HEK293T (cell line): ENCODE results near the gene STYXL1.

Experiments
- CTCF ChIA-PET: fragments of 350-600 bp; formaldehyde crosslinking; extraction: SDS; loops from one replicate; lab custom pipeline; 2021; ENCODE audit warnings: antibody characterized with exemption, inconsistent platforms; lab: Yijun Ruan, JAX
- POLR2A ChIA-PET: fragments of 350-600 bp; formaldehyde crosslinking; extraction: SDS; loops from one replicate; lab custom pipeline; 2020; ENCODE audit warnings: antibody characterized with exemption, inconsistent platforms; lab: Yijun Ruan, JAX
- DNase-seq: peaks from one replicate; pipeline ENCODE4 v3.0.0; 2012; ENCODE audit warnings: mixed read lengths; ENCODE audit errors: extremely low spot score
- ARNT ChIP-seq: fragments of 450-650 bp; IDR thresholded peaks from 2 replicates; pipeline ENCODE4 v1.6.1; 2017; ENCODE audit warnings: mild to moderate bottlenecking
- BHLHE40 ChIP-seq: fragments of 450-650 bp; IDR thresholded peaks from 2 replicates; pipeline ENCODE4 v1.6.1; 2016; ENCODE audit warnings: mild to moderate bottlenecking, moderate library complexity, borderline replicate concordance
- CTBP1 ChIP-seq: fragments of 450-650 bp; IDR thresholded peaks from 2 replicates; pipeline ENCODE4 v1.6.1; 2016; ENCODE audit warnings: borderline replicate concordance
- ELF4 ChIP-seq: fragments of 450-650 bp; IDR thresholded peaks from 2 replicates; pipeline ENCODE4 v1.6.1; 2017; ENCODE audit warnings: antibody characterized with exemption
- FOXA1 ChIP-seq: fragments of 450-650 bp; IDR thresholded peaks from 2 replicates; pipeline ENCODE4 v1.6.1; 2016; ENCODE audit warnings: mild to moderate bottlenecking
- FOXK2 ChIP-seq: fragments of 450-650 bp; IDR thresholded peaks from 2 replicates; pipeline ENCODE4 v1.6.1; 2016; ENCODE audit warnings: mild to moderate bottlenecking
- FOXM1 ChIP-seq: fragments of 450-650 bp; IDR thresholded peaks from 2 replicates; pipeline ENCODE4 v1.6.1; 2017; ENCODE audit warnings: mild to moderate bottlenecking, borderline replicate concordance
- HDGF ChIP-seq: fragments of 450-650 bp; IDR thresholded peaks from 2 replicates; pipeline ENCODE4 v1.6.1; 2017; ENCODE audit warnings: antibody characterized with exemption, borderline replicate concordance
- L3MBTL2 ChIP-seq: fragments of 450-650 bp; conservative IDR thresholded peaks from 2 replicates; pipeline ENCODE4 v1.6.1; 2016; ENCODE audit warnings: mild to moderate bottlenecking
- LEF1 ChIP-seq: fragments of 450-650 bp; IDR thresholded peaks from 2 replicates; pipeline ENCODE4 v1.6.1; 2017; ENCODE audit warnings: mild to moderate bottlenecking, borderline replicate concordance
- NFRKB ChIP-seq: fragments of 450-650 bp; IDR thresholded peaks from 2 replicates; pipeline ENCODE4 v1.6.1; 2016; ENCODE audit warnings: mild to moderate bottlenecking, moderate library complexity
- PKNOX1 ChIP-seq: fragments of 450-650 bp; IDR thresholded peaks from 2 replicates; pipeline ENCODE4 v1.6.1; 2016
- SP1 ChIP-seq: fragments of 450-650 bp; IDR thresholded peaks from 2 replicates; pipeline ENCODE4 v1.6.1; 2017
- SUZ12 ChIP-seq: fragments of 450-650 bp; IDR thresholded peaks from 2 replicates; pipeline ENCODE4 v1.6.1; 2016; ENCODE audit warnings: mild to moderate bottlenecking
- TARDBP ChIP-seq: fragments of 450-650 bp; IDR thresholded peaks from 2 replicates; pipeline ENCODE4 v1.6.1; 2016
- ZNF384 ChIP-seq: fragments of 450-650 bp; IDR thresholded peaks from 2 replicates; pipeline ENCODE4 v1.6.1; 2016

The STYXL1 gene

DNA sequence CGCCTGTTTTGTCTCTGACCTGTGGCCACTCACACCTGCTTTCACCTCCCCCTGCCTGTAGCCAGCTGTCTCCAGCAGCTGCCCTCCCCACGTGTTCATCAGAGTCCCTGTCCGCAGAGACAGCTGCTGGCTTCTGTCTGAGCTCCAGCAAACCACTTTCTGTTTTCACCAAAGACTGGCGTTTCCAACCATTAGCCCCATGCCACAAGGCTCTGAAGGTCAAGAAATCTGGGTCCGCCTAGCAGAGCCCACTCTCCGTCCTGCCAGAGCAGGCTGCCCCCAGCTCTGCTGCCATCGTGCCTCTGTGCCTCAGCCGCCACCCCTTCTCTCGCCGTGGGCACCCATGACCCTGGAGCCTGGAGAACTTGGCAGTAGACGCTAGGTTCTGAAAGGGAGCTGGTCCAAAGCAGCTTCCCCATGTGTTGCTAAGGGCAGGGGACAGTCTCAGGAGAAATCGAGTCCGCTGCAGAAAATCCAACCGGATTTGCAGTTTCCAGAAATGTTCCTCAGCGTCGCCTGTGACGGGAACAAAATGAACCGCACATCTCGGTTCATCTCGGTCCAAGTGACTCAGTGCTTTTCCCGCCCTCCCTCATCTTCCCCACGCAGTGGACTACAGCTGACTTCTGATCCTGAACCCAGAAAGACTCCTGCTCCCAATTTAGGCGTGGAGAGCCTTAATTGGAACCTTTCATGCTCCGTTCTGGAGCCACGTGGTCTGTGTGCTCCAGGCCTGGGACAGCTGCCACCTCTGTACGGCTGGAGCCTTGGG is 81.4 kb downstream of the STYXL1 start:
- no peak for DNase-seq
- CTCF ChIA-PET, result no interaction called here
- POLR2A ChIA-PET, result interaction anchor here (1.5 kb wide), 1 partner anchor 9 kb away, joined by 4 read pairs; no protein-coding TSS in a partner anchor
- TF ChIP-seq NFRKB, result no peak

DNA sequence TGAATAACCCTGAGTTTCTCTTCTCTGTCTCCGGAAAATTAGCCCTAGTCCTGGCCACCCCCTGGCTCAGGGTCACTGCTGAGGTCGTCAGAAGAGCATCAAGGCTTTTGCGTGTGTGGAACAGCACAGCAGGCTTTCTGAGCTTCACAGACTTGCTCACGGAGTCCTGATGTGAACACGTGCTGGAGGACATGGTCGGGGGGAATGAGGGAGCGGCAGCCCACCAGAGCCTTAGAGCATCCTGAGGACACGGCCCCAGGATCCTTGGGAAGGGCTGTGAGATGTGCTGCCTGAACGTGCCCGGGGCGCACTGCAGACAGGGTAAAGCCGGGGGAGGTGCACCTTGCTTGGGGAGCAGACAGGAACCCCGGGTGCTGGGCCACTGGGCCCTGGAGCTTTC is 82.2 kb downstream of the STYXL1 start:
- no peak for TF ChIP-seq L3MBTL2
- no peak for TF ChIP-seq SP1
- no peak for TF ChIP-seq ZNF384
- TF ChIP-seq TARDBP, result no peak
- no peak for TF ChIP-seq CTBP1
- no peak for TF ChIP-seq ELF4
- no peak for TF ChIP-seq FOXA1
- TF ChIP-seq BHLHE40, result no peak
- TF ChIP-seq NFRKB, result no peak
- TF ChIP-seq LEF1, result no peak
- no peak for TF ChIP-seq PKNOX1
- ChIA-PET POLR2A (interaction anchor here (1.5 kb wide), 1 partner anchor 10 kb away, joined by 4 read pairs; no protein-coding TSS in a partner anchor), CTCF (no interaction called here)
- no peak for DNase-seq

GRCh38 chr7:75963381-75963995 is 84.3 kb downstream of the STYXL1 start:
- no peak for DNase-seq
- ChIA-PET CTCF (no interaction called here), POLR2A (no interaction called here)
- TF ChIP-seq PKNOX1, result no peak
- no peak for TF ChIP-seq FOXA1
- TF ChIP-seq ZNF384, result no peak
- TF ChIP-seq ARNT, result no peak
- no peak for TF ChIP-seq SUZ12
- no peak for TF ChIP-seq TARDBP
- no peak for TF ChIP-seq L3MBTL2
- TF ChIP-seq ELF4, result no peak

DNA sequence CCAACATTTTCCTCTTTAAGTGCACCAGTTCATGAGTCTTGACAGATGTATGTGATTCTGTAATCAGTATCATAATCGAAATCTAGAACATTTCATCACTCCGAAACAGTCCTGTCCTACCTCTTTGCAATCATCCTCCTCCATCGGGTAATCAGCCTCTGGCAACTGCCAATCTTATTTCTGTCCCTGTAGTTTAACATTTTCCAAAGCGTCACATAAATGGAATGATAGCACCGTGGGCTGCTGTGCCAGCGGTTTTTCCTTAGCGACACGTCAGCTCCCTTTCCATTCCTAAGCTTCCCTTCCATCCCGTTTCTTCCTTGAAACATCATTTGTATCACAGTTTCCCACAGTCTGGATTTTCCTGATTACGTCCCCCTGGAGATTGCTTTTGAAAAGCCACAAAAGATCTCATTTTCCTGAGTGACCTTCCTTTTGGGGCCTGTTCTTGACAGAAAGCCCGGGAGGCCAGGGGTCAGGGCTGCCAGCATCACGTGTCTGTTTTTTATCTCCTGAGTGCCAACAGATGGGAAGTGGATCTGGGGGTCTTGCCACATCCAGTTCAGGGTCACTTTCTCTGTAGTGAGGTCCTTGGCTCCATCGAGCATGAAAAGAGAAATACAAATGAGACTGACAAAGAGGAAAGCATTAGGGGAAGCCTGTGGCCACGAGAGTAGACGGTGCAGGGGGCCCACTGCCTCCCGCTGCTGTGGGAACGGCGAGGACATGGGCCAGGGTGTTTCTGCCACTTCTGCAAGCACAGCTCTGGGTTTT is 85.0 kb downstream of the STYXL1 start:
- DNase-seq, result no peak
- ChIA-PET CTCF (no interaction called here), POLR2A (no interaction called here)
- no peak for TF ChIP-seq BHLHE40
- TF ChIP-seq NFRKB, result no peak
- TF ChIP-seq ELF4, result no peak
- no peak for TF ChIP-seq ARNT

DNA sequence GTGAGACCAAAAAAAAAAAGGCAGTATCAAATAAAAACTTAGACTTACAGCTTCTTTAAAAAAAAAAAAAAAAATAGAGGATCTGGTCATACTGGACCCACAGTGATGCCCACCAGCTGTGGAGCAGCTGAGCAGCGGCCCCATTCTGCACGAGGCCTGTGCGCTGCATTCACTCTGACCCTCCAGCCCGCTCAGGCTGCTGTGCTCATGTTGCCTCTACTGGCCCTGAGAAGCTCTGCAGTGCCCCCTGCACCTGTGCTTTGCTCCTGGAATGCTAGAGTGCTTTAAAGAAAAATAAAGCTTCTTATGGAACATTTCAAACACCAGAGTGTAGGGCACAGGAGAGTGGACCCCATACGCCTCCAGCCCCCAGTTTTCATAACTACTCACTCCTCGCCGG is 86.6 kb downstream of the STYXL1 start:
- no peak for DNase-seq
- TF ChIP-seq CTBP1 (no peak), PKNOX1 (no peak), L3MBTL2 (no peak), NFRKB (no peak), FOXM1 (no peak), HDGF (no peak), FOXK2 (no peak), ARNT (no peak), TARDBP (no peak), ZNF384 (no peak), LEF1 (no peak), ELF4 (no peak), SP1 (no peak), SUZ12 (no peak), BHLHE40 (no peak), FOXA1 (no peak)
- CTCF ChIA-PET, result interaction anchor here (0.5 to 0.7 kb wide), 2 partner anchors 58 to 96 kb away, joined by 3 to 4 read pairs; no protein-coding TSS in a partner anchor
- POLR2A ChIA-PET, result no interaction called here

DNA sequence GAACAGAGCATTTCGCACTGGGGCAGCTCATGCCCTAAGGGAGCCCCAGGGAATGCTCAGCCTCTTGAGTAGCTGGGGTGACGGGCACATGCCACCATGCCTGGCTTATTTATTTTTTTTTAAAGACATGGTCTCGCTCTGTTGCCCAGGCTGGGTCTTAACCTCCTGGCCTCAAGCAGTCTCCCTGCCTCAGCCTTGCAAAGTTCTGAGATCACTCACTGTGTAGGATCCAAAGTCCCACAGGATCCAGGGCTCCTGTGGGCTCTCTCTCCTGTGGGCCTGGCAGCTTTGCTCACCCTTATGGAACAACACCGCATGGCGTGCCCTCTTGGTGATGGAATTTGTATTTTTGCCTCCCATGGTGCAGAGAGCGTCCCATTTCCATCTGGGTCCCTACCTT is 87.4 kb downstream of the STYXL1 start:
- POLR2A ChIA-PET, result no interaction called here
- TF ChIP-seq BHLHE40 (no peak), LEF1 (no peak), FOXM1 (no peak), PKNOX1 (no peak), L3MBTL2 (no peak), FOXK2 (no peak), SP1 (no peak), SUZ12 (no peak), HDGF (no peak), FOXA1 (no peak), NFRKB (no peak), CTBP1 (no peak), ARNT (no peak), TARDBP (no peak)
- DNase-seq, result no peak
- CTCF ChIA-PET, result interaction anchor here (0.7 kb wide), 1 partner anchor 95 kb away, joined by 4 read pairs; no protein-coding TSS in a partner anchor
